A172 (cell line): ENCODE results near the gene UFSP2. TPM values are rescaled to one million over a fixed set of nuclear protein-coding genes. Genes with fewer than 3 reads are reported as not detected.
A peak's percentile ranks its signal among the peaks of the same experiment; 100 is the strongest.
"Not testable (repeated sequence)": the region's sequence is repeated elsewhere in the genome, so short reads cannot be mapped to it uniquely, and the experiment has no call there.

Source experiments
- DNase-seq: peaks from one replicate; pipeline ENCODE4 v3.0.0-alpha.2; 2015; ENCODE audit warnings: low spot score
- total RNA-seq: library from RNA; depleted of rRNA; stranded (reverse); fragments of >200 nt; shearing (Covaris generic); gene quantifications from 2 replicates; pipeline ENCODE4 v1.2.3, GENCODE V29; 2014

The UFSP2 gene
- total RNA-seq, 1 experiment from 2014 or later, result 52.6 TPM

GRCh38 chr4:185384061-185384460, 41.7 kb downstream of the UFSP2 start:
- DNase-seq, result no peak

GRCh38 chr4:185383451-185383850, 42.3 kb downstream of the UFSP2 start:
- no peak for DNase-seq

GRCh38 chr4:185382754-185383153, 43.0 kb downstream of the UFSP2 start:
- DNase-seq, result no peak

GRCh38 chr4:185381288-185382196, 44.2 kb downstream of the UFSP2 start:
- no peak for DNase-seq

GRCh38 chr4:185380320-185380719, 45.4 kb downstream of the UFSP2 start:
- no peak for DNase-seq

GRCh38 chr4:185379326-185380295, 46.2 kb downstream of the UFSP2 start:
- peak; percentile 61 for DNase-seq

- DNase-seq, result no peak
These were observed 47.5 kb downstream of the UFSP2 start for GRCh38 chr4:185378264-185378663.

GRCh38 chr4:185374573-185374972, 51.2 kb downstream of the UFSP2 start:
- no peak for DNase-seq

- DNase-seq, result no peak
These were observed 51.7 kb downstream of the UFSP2 start for GRCh38 chr4:185374027-185374426.

- DNase-seq, result no peak
These were observed 54.1 kb downstream of the UFSP2 start for GRCh38 chr4:185371702-185372101.

GRCh38 chr4:185370268-185370949, 55.4 kb downstream of the UFSP2 start:
- DNase-seq, result no peak

- no peak for DNase-seq
These were observed 56.0 kb downstream of the UFSP2 start for GRCh38 chr4:185369731-185370130.

- DNase-seq, result no peak
These were observed 60.9 kb downstream of the UFSP2 start for GRCh38 chr4:185364886-185365285.

GRCh38 chr4:185363251-185363650, 62.5 kb downstream of the UFSP2 start:
- DNase-seq, result no peak

- not testable (repeated sequence) for DNase-seq
These were observed 63.2 kb downstream of the UFSP2 start for GRCh38 chr4:185362570-185362969.

- no peak for DNase-seq
These were observed 63.9 kb downstream of the UFSP2 start for GRCh38 chr4:185361872-185362271.

- DNase-seq, result peak; percentile 64
These were observed 65.9 kb downstream of the UFSP2 start for GRCh38 chr4:185359767-185360446.

GRCh38 chr4:185358959-185359358, 66.8 kb downstream of the UFSP2 start:
- DNase-seq, result peak; percentile 37

GRCh38 chr4:185358514-185358913, 67.2 kb downstream of the UFSP2 start:
- DNase-seq, result peak; percentile 67

- DNase-seq, result no peak
These were observed 67.9 kb downstream of the UFSP2 start for GRCh38 chr4:185357733-185358440.

GRCh38 chr4:185357211-185357610, 68.6 kb downstream of the UFSP2 start:
- no peak for DNase-seq
